GM18870 (cell line): ENCODE results near the gene BNC1.

Experiments used
- ATAC-seq: cut with Tn5 transposase; IDR thresholded peaks from one replicate; pipeline ENCODE4 v1.9.1; 2021; ENCODE audit warnings: moderate library complexity; ENCODE audit not compliant: unreplicated experiment

Gene BNC1

GRCh38 chr15:83284559-83285283 is at the start of gene BNC1:
BNC1 (minus strand) TSS chr15:83284664; CDS start chr15:83284628, 36 bp downstream.
- ATAC-seq = no peak

- ATAC-seq = no peak
These were observed 42.6 kb upstream of the BNC1 start for GRCh38 chr15:83327041-83327440.

GRCh38 chr15:83324799-83325198 is 40.3 kb upstream of the BNC1 start:
- no peak for ATAC-seq

GRCh38 chr15:83323296-83323711 is 38.8 kb upstream of the BNC1 start:
- no peak for ATAC-seq

GRCh38 chr15:83322691-83323090 is 38.2 kb upstream of the BNC1 start:
- no peak for ATAC-seq

- ATAC-seq = no peak
These were observed 37.6 kb upstream of the BNC1 start for GRCh38 chr15:83322061-83322460.

GRCh38 chr15:83320844-83321243 is 36.4 kb upstream of the BNC1 start:
- no peak for ATAC-seq

GRCh38 chr15:83320404-83320803 is 35.9 kb upstream of the BNC1 start:
- no peak for ATAC-seq

GRCh38 chr15:83319771-83320170 is 35.3 kb upstream of the BNC1 start:
- ATAC-seq = no peak

- ATAC-seq = no peak
These were observed 34.5 kb upstream of the BNC1 start for GRCh38 chr15:83318861-83319415.

GRCh38 chr15:83318036-83318435 is 33.6 kb upstream of the BNC1 start:
- ATAC-seq = no peak

GRCh38 chr15:83312071-83312470 is 27.6 kb upstream of the BNC1 start:
- ATAC-seq = no peak

- ATAC-seq = no peak
These were observed 26.3 kb upstream of the BNC1 start for GRCh38 chr15:83310521-83311456.

GRCh38 chr15:83308671-83309070 is 24.2 kb upstream of the BNC1 start:
- no peak for ATAC-seq

GRCh38 chr15:83306561-83306960 is 22.1 kb upstream of the BNC1 start:
- no peak for ATAC-seq

- no peak for ATAC-seq
These were observed 21.3 kb upstream of the BNC1 start for GRCh38 chr15:83305704-83306291.

- ATAC-seq = no peak
These were observed 20.6 kb upstream of the BNC1 start for GRCh38 chr15:83304861-83305703.

GRCh38 chr15:83303535-83303934 is 19.1 kb upstream of the BNC1 start:
- ATAC-seq = no peak

GRCh38 chr15:83300826-83301225 is 16.4 kb upstream of the BNC1 start:
- ATAC-seq = no peak

GRCh38 chr15:83299462-83299861 is 15.0 kb upstream of the BNC1 start:
- no peak for ATAC-seq
